ENCODE results near the gene UMPS.
A peak's percentile ranks its signal among the peaks of the same experiment; 100 is the strongest.
"Not testable (repeated sequence)": the region's sequence is repeated elsewhere in the genome, so short reads cannot be mapped to it uniquely, and the experiment has no call there.

The UMPS gene

GRCh38 chr3:124707656-124708062 lies 22.6 kb upstream of the UMPS start:
- DNase-seq, result peak; percentile 46

DNA sequence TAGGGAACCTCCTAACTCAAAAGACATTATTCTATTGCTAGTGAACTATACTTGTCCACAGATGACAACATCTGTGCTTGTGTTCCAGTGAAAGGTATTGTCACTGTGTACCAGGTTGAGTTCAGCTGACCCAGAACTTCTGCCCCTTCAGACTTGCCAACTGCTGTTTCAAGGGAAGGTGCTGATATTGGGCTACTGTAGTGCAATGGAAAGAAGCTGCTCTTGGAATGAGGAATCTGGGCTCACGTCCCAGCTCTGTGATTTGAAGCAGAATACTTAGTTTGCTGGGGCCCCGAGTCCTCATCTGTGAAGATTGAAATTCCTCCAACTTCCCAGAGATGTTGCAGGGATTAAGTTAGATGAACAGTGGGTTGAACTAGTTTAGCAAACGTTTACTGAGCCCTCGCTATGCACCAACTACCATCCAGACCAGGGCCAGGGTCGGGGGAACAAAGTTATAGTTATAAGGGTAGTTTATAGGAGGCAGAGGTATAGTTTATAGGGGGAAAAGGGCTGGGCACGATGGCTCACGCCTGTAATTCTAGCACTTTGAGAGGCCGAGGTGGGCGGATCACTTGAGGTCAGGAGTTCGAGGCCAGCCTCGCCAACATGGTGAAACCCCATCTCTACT lies 15.9 kb upstream of the UMPS start:
- peak; percentile 23 for DNase-seq

DNA sequence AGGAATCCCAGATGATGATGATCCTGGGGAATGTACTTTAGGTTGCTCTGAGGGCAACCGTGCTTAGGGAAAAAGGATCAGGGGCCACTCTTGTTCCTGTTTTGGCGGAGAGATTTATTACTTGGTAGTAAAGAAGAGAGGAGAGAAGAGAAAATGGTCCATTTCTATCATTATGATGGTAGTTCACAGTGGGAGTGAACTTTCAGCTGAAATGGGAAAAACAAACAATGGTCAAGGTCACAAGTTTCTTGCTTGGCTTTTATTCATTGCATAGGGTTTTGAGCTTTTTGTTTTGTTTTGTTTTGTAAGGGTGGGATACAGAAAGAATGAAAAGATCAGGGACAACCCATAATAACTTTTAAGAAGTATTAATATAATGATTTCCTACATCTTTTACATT lies 7.7 kb upstream of the UMPS start:
- no peak for DNase-seq

- DNase-seq, result no peak
These were observed 667 bp downstream of the UMPS start for GRCh38 chr3:124730941-124731297.

GRCh38 chr3:124731760-124732159 lies 1.5 kb downstream of the UMPS start:
- DNase-seq, result no peak

DNA sequence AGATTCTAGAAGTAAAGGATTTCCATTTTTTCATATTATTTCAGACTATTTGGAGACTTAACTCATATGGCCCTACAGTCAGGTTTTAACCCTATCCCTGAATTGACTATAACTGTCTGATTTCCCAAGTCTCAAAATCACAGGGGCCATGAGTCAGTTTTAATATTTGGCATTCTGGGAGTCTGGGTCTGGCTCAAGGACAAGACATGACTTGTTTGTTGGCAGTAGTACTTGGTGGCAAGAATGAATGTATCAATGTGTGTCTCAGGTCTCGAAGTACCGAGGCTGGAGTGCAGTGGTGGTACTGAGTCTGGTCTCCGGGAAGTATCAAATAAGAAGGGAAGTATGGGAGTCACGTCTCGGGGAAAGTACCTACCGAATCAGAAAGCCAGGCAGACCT lies 10.8 kb downstream of the UMPS start:
- no peak for DNase-seq

- no peak for DNase-seq
These were observed 15.5 kb downstream of the UMPS start for GRCh38 chr3:124745756-124746155.

DNA sequence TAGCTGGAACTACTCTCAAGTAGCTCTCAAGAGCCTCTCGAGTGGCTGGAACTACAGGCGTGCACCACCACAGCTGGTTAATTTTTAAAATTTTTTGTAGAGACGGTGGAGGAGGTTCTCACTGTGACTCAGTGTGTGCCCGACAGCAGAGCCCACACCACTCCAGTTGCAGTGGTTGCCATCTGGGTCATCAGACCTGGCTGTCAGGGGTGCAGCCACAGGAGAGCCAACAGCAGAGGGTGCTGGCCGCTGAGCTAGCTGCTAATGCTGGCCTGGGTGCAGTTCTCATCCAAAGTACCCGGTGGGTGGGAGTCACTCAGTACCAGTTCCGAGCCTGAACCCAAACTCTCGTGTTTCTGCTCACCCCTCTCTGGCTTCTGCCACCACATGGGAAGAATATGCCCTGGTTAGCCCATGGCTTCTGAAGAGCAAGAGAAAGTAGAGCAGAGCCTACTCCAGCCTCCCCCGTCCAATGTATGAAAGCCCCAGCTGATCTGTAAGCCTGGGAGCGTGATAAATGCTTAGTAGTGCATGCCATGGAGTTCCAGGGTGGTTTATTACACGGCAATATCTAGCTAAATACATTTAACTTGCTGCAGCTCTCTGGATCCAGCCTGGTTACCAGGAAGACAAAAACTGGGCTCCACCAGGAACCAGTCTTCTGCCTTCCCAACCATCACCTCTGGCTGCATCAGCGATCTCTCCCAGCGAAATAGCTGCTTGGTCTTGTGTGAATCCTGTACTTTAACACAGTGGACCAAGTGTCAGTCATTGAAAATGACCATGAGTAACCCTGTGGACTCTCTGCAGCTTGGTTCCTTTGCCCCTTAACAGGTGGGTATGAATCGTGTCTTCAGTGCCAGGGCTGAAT lies 17.1 kb downstream of the UMPS start:
- no peak for DNase-seq

DNA sequence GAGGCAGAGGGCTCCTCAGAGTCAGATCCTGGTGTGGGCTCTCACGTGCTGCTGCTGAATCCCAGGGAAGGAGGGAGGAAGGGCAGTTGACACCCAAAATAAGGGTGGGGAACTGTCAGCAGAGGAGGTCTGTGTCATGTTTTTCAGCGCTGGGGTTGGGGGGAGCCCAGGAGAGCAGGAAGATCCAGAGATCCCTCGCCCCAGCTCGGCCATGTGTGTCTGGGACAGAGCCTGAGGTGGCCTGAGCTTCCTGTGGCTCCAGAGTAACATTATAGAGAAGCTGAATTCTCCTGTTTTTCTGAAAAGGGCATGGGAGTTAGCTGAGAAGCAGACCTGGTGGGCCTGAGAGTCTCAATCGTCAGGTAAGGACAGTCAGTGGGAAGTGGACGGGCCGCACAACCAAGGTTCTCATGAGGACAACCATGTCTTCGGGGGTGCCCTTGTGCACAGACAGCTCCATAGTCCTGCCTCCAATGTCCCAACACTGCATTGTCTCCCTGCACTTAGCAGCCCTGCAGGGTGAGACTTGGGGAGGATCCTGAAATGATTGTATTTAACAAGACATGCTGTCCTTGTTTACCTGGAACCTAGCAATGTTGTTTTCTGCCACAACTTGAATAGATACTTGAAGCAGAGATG lies 18.4 kb downstream of the UMPS start:
- DNase-seq, result no peak

DNA sequence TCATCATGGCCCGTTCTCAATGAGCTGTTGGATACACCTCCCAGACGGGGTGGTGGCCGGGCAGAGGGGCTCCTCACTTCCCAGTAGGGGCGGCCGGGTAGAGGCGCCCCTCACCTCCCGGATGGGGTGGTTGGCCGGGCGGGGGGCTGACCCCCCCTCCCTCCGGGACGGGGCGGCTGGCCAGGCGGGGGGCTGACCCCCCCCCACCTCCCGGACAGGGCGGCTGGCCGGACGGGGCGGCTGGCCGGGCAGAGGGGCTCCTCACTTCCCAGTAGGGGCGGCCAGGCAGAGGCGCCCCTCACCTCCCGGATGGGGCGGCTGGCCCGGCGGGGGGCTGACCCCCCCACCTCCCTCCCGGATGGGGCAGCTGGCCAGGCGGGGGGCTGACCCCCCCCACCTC lies 19.6 kb downstream of the UMPS start:
- DNase-seq, result not testable (repeated sequence)

- DNase-seq, result no peak
These were observed 21.2 kb downstream of the UMPS start for GRCh38 chr3:124751501-124751900.

DNA sequence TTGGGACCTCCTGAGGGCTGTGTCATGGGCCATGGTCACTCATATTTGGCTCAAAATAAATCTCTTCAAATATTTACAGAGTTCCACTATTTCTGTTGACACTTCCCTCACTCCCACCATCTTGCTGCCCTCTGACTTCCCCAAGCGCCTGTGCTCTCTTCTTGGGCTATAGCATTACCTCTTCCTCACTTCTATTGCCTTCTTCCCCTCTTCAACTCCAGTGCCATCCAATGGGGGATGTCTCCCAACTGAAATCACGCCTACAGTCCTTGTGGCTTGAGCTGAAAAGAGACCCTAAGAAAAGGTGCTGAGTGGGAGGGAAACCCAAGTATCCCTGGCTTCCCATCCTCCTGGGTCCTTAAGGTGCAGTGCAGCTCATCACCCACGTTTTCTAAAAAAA lies 21.8 kb downstream of the UMPS start:
- no peak for DNase-seq

GRCh38 chr3:124757926-124758325 lies 27.7 kb downstream of the UMPS start:
- DNase-seq, result not testable (repeated sequence)

DNA sequence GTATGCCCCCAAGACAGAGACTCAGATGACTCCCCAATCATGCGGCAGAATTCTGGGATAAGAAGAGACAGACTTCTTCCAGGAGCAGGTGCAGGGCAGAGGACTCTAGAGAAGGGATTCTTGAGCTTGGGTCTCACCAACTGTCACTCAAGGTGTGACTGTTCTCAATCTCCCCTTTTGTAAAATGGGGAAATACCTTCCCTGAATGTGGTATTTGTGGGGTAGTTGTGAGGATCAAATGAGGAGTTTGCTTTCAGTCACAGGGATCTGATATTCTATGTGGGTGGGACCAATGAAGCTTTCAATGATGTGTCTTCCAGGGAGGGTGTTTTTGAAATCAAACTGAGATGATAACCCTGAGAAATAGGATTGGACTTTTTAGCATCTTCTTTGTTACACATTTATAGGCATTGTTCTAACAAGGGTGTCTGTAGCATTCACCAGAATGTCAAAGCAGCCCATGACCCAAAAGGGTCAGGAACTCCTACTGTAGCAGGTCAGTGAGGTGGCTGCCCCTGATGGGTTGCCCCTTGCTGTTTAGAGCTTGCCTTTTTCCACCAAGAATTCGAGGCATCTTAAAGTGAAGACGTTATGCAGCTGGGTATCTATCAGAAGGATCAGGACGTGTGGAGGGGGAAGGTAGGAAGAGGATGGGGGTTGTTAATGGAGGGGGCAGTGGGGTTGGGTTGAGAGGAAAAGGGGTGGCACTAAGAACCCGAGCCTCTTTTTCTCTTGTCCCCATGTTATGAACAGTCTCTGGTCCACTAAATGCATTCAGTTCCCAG lies 28.8 kb downstream of the UMPS start:
- no peak for DNase-seq

DNA sequence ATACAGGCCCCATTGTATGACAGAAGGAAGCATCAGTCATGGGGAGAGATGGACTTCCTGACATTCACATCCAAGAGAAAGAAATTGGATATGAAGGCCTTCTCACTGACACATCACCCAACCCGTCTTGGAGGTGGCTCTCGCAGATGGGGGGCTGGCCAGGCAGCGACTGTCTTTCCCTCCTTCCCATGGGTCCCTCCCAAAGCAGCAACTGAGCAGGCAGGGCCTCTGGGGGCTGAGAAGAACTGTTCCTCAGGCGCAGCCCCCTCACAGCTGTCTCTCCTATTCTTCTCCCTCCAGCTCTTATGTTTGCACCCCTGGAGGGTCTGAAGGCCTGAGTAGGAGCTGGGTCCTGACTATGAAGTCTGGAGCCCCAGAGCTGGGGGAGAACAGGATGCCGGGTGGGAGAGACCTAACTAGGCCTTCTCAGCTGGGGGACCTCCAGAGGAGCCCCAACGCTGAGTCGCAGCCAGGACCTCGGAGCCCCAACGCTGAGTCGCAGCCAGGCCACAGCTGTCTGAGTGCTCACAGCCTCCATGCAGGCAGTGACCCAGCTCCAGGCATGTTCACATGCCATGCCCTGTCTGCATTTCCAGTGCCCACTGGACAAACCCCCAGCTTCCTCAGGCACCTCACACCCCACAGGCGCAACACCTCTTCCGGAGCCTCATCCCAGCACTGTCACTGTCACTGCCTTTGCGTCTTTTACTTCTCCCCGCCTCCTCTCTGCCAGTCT lies 29.6 kb downstream of the UMPS start:
- no peak for DNase-seq

DNA sequence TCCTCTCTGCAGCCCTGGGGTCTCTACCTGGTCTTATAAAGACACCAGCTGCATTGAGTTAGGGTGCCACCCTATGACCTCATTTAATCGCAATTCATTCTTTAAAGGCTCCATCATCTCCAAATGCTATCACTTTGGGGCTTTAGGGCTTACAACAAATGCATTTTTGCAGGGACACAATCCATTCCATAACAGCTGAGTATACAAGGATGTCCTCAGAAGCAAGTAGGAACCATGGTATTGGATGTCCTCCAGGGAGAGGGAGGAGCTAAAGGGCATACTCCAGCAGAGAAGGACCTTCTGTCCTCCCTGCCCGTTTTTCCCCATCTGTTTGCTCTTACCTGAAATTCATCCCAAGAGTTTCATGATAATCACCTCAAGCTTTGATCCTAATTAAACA lies 30.3 kb downstream of the UMPS start:
- no peak for DNase-seq

DNA sequence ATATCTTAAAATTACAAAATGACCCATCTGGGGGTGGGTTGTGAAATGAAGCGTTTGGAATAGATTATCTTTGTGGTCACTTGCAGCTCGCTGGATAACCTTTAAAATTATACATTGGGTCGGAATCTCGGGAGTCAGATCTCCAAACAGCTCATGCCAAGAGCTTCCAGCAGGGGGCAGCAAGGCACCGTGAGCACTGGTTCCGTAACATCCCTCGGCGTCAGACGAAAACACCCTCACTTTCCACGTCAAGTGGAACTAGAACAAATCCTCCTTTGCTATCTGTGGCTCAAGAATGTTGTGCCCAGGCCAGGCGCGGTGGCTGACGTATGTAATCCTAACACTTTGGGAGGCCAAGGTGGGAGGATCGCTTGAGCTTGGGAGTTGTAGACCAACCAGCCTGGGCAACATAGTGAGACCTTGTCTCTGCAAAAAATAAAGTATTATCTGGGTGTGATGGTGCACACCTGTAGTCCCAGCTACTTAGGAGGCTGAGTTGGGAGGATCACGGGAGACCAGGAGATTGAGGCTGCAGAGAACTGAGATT lies 31.1 kb downstream of the UMPS start:
- DNase-seq, result peak; percentile 88

DNA sequence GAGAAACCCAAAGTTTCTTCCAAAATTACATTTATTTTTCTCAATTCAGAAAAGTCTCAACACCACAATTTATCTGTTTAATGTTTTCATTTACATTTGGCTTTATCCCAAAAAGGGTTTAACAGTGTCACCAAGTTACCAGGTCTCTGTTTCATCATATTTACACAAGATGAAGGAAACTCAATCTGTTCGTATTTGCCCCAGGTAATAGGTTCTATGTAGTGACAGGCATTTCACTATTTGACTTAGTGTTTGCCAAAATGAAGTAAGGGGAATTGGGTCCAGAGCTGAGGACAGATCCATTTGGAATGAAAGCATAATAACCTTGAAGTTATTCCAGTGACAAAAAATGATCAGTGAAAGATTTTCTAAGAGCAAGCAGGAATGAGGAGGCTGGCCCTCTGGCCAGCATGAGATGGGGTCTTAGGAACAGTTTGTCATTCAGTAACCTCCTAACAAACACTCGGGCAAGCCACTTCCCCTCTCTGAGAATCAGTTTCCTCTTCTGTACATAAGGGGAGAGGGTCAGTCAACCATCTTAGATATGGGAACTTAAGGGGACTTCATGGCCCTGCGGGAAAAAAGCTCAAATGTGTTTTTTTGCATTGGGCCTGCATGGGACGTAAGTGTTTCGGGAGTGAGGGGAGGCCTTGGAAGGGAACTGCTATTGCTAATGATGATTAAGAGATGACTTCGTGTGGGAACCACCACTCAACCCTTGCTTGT lies 31.8 kb downstream of the UMPS start:
- DNase-seq, result no peak

DNA sequence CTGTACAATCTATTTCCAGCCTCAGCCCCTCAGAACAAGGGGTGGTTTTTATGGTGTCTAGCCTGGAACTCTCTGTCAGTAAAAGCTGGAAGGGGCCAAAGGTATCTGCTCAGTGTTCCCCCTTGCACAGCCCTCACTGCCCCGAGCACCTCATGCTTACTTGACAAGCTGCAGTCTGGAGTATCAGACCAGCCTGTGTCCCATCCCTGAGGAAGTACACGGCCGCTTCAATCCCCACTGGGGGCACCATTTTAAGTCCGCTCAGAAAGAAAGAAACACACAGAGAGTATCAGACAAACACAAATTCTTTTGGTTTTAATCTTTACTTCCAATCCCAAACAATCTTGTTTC lies 32.4 kb downstream of the UMPS start:
- DNase-seq, result no peak

- DNase-seq, result no peak
These were observed 33.0 kb downstream of the UMPS start for GRCh38 chr3:124763206-124763605.

- DNase-seq, result no peak
These were observed 33.5 kb downstream of the UMPS start for GRCh38 chr3:124763644-124764358.

All from femur (tissue), 1 donor.